Measurements from ENCODE around the gene SUMO3. TPM values are rescaled to one million over a fixed set of nuclear protein-coding genes. Genes with fewer than 3 reads are reported as not detected.

The SUMO3 gene
- total and polyA plus RNA-seq, 2 experiments from 2014 or later: 110 to 178 TPM

- H3F3A ChIP-seq (ENCODE audit: insufficient read depth): no peaks in the 10 kb centered on the region
- H3K9me2 ChIP-seq (ENCODE audit: insufficient read depth): no peaks in the 10 kb centered on the region
- in situ Hi-C loops (cut with MboI): no loop called here
- no peaks in the 10 kb centered on the region for H3K36me3 ChIP-seq (ENCODE audit: low read depth)
- H3K9ac ChIP-seq: no peak overlapping the region
- H3K4me1 ChIP-seq (ENCODE audit: insufficient read depth): no peaks in the 10 kb centered on the region
- no peaks in the 10 kb centered on the region for H3K79me2 ChIP-seq (ENCODE audit: insufficient read depth)
- no peaks in the 10 kb centered on the region for H3K9me3 ChIP-seq (ENCODE audit: low read depth)
- H4K20me1 ChIP-seq (ENCODE audit: insufficient read depth): no peaks in the 10 kb centered on the region
- no peak overlapping the region for H3K27ac ChIP-seq
- no peak overlapping the region for H3K4me3 ChIP-seq
- no peaks in the 10 kb centered on the region for H3K27me3 ChIP-seq (replicated peaks; ENCODE audit: insufficient read depth)
- TF ChIP-seq EZH2 (IDR thresholded peaks at IDR 0.05; ENCODE audit: insufficient read depth, poor library complexity, severe bottlenecking): no peak
- no peak for TF ChIP-seq EZH2phosphoT487 (IDR thresholded peaks at IDR 0.05; ENCODE audit: insufficient read depth, low read depth)
- no peak for DNase-seq
- no peak overlapping the region for H2AFZ ChIP-seq
- no peak overlapping the region for H3K4me2 ChIP-seq (ENCODE audit: unreplicated experiment)
- WGBS, 2 experiments (ENCODE audit: low coverage in 1 of 2, low lambda C conversion rate in 2 of 2, missing lambda C conversion rate in 2 of 2): 49 to 54% methylated on average over 21 of the region's 21 CpGs
Measured at GRCh38 chr21:44761011-44761729, 56.7 kb downstream of the SUMO3 start.

DNA sequence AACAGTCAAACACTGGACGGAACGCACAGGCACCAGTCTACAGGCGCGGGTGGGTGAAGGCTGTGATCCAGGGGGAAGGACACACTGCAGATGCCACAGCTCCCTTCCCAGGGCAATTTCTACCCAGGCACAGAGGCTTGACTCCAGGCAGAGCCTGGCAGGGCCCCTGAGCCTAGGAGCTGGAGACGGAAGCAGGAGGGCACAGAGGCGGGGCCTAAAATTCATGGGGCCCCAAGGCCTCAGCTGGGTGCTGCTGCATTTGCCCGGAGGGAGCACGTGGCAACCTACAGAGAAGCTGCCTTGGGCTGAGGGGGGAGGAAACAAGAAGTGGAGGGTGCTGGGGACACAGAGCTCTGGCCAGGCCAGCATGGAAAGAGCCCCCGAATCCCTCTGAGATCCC, 57.5 kb downstream of the SUMO3 start:
- in situ Hi-C loops (cut with MboI): no loop called here
- Histone ChIP-seq H3K4me1 (ENCODE audit: insufficient read depth) (no peaks in the 10 kb centered on the region), H3K27me3 (replicated peaks; ENCODE audit: insufficient read depth) (no peaks in the 10 kb centered on the region), H3K9me2 (ENCODE audit: insufficient read depth) (no peaks in the 10 kb centered on the region), H3F3A (ENCODE audit: insufficient read depth) (no peaks in the 10 kb centered on the region), H3K4me3 (no peak overlapping the region), H3K4me2 (ENCODE audit: unreplicated experiment) (no peak overlapping the region), H2AFZ (no peak overlapping the region), H3K9ac (no peak overlapping the region), H3K36me3 (ENCODE audit: low read depth) (no peaks in the 10 kb centered on the region), H3K27ac (no peak overlapping the region), H3K9me3 (ENCODE audit: low read depth) (no peaks in the 10 kb centered on the region), H4K20me1 (ENCODE audit: insufficient read depth) (no peaks in the 10 kb centered on the region), H3K79me2 (ENCODE audit: insufficient read depth) (no peaks in the 10 kb centered on the region)
- WGBS, 2 experiments (ENCODE audit: low coverage in 1 of 2, low lambda C conversion rate in 2 of 2, missing lambda C conversion rate in 2 of 2): 64 to 74% methylated on average over 9 of the region's 9 CpGs
- DNase-seq: no peak
- TF ChIP-seq EZH2 (IDR thresholded peaks at IDR 0.05; ENCODE audit: insufficient read depth, poor library complexity, severe bottlenecking) (no peak), EZH2phosphoT487 (IDR thresholded peaks at IDR 0.05; ENCODE audit: insufficient read depth, low read depth) (no peak)

- Histone ChIP-seq H3K27me3 (replicated peaks; ENCODE audit: insufficient read depth) (no peaks in the 10 kb centered on the region), H2AFZ (no peak overlapping the region), H3K4me1 (ENCODE audit: insufficient read depth) (no peaks in the 10 kb centered on the region), H3K9me2 (ENCODE audit: insufficient read depth) (no peaks in the 10 kb centered on the region), H3K4me3 (no peak overlapping the region), H3K27ac (no peak overlapping the region), H3K9me3 (ENCODE audit: low read depth) (no peaks in the 10 kb centered on the region), H3F3A (ENCODE audit: insufficient read depth) (no peaks in the 10 kb centered on the region), H4K20me1 (ENCODE audit: insufficient read depth) (no peaks in the 10 kb centered on the region), H3K4me2 (ENCODE audit: unreplicated experiment) (no peak overlapping the region), H3K9ac (no peak overlapping the region), H3K36me3 (ENCODE audit: low read depth) (no peaks in the 10 kb centered on the region), H3K79me2 (ENCODE audit: insufficient read depth) (no peaks in the 10 kb centered on the region)
- in situ Hi-C loops (cut with MboI): no loop called here
- TF ChIP-seq EZH2 (IDR thresholded peaks at IDR 0.05; ENCODE audit: insufficient read depth, poor library complexity, severe bottlenecking) (no peak), EZH2phosphoT487 (IDR thresholded peaks at IDR 0.05; ENCODE audit: insufficient read depth, low read depth) (no peak)
- WGBS, 2 experiments (ENCODE audit: low coverage in 1 of 2, low lambda C conversion rate in 2 of 2, missing lambda C conversion rate in 2 of 2): 79 to 80% methylated on average over 22 of the region's 22 CpGs
- no peak for DNase-seq
Measured at GRCh38 chr21:44759628-44760285, 58.1 kb downstream of the SUMO3 start.

DNA sequence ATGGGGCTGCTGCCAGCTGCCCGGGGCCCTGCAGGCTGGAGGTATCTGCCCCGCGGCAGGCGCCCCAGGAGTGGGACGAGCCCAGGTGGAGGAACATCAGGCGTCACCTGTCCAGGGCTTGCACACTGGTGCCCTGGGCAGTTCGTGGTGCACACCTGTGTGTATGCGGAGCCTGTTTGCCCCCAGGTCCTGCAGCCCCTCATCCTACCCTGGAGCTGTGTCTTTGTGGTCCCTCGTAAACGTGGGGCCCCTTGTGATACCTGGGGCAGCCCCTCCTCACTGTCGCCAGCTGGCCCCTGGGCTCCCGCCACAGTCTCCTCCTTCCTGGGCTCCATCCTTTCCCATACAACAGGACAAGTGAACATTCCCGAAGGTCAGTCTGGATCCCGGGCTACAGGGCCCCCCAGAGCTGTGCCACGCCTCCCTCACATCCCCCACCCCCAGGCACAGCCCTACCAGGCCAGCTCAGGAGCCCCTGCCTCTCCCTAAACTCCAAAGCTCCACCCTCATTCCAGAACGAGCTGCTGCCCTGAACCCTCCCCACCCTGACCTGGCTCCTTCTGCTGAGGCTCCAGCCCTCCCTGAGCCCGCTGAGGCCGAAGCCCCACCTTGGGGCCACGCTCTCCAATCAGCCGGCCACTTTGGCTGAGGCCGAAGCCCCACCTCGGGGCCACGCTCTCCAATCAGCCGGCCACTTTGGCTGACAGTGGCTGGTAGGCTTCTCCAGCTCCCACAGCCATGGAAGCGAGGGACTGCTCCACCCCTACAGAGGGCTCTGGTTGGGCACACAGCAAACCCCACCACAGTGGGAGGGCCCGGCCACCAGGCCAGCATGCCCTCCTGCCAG, 58.9 kb downstream of the SUMO3 start:
- in situ Hi-C loops (cut with MboI): no loop called here
- H3K4me2 ChIP-seq (ENCODE audit: unreplicated experiment): no peak overlapping the region
- H4K20me1 ChIP-seq (ENCODE audit: insufficient read depth): no peaks in the 10 kb centered on the region
- 47 to 56% methylated on average over 24 to 26 of the region's 26 CpGs for WGBS, 2 experiments (ENCODE audit: low coverage in 1 of 2, low lambda C conversion rate in 2 of 2, missing lambda C conversion rate in 2 of 2)
- no peak overlapping the region for H3K9ac ChIP-seq
- TF ChIP-seq EZH2phosphoT487 (IDR thresholded peaks at IDR 0.05; ENCODE audit: insufficient read depth, low read depth) (no peak), EZH2 (IDR thresholded peaks at IDR 0.05; ENCODE audit: insufficient read depth, poor library complexity, severe bottlenecking) (no peak)
- H3K27ac ChIP-seq: no peak overlapping the region
- H3K36me3 ChIP-seq (ENCODE audit: low read depth): no peaks in the 10 kb centered on the region
- H3K79me2 ChIP-seq (ENCODE audit: insufficient read depth): no peaks in the 10 kb centered on the region
- H3F3A ChIP-seq (ENCODE audit: insufficient read depth): no peaks in the 10 kb centered on the region
- no peak overlapping the region for H3K4me3 ChIP-seq
- H3K9me2 ChIP-seq (ENCODE audit: insufficient read depth): no peaks in the 10 kb centered on the region
- H3K4me1 ChIP-seq (ENCODE audit: insufficient read depth): no peaks in the 10 kb centered on the region
- no peaks in the 10 kb centered on the region for H3K9me3 ChIP-seq (ENCODE audit: low read depth)
- no peak overlapping the region for H2AFZ ChIP-seq
- H3K27me3 ChIP-seq (replicated peaks; ENCODE audit: insufficient read depth): no peaks in the 10 kb centered on the region
- no peak for DNase-seq
